ENCODE results near the gene ADAMTS12.

ADAMTS12 gene

GRCh38 chr5:33842456-33842855 is 49.3 kb downstream of the ADAMTS12 start:
- no peak for DNase-seq

- DNase-seq = no peak
Observed at GRCh38 chr5:33841891-33842290, 49.9 kb downstream of the ADAMTS12 start.

- DNase-seq = no peak
Observed at GRCh38 chr5:33840927-33841547, 50.8 kb downstream of the ADAMTS12 start.

DNA sequence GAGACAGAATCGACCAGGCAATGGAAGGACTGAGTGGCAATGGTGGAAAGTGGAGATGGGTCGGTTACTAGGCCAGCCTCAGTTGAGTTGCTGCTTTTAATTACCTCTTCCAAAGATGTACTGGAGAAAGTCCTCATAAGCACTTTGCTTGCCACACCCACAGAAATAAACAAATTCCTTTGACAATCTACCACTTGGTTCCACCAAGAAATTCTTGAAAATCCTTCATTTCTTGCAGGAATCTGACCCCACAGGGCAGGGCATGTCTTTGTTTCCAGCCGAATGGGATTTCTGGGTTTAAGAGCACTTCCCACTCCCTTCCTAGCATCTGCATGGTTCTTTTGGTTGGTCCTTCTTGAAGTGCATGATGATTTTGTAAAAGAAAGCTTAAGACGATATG is 54.5 kb downstream of the ADAMTS12 start:
- no peak for DNase-seq

DNA sequence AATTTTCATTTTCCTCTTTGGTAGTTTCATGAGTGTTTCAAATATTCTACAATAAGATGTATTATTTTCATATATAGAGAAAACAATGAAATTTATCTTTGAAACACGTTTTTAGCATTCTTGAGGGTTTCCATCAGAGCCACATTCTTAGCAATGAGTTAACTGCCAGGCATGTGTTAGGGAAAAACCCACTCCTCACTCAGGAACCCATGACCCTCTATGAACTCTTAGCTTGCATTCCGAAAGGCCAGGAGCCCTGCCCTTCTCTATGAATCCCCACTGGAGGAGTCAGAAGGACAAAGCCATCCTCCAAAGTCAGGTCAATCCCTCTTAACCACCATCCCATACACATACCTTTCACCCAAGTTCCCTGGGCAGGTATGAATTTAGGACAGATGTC is 57.5 kb downstream of the ADAMTS12 start:
- DNase-seq = no peak

- DNase-seq = no peak
Observed at GRCh38 chr5:33833237-33833575, 58.6 kb downstream of the ADAMTS12 start.

DNA sequence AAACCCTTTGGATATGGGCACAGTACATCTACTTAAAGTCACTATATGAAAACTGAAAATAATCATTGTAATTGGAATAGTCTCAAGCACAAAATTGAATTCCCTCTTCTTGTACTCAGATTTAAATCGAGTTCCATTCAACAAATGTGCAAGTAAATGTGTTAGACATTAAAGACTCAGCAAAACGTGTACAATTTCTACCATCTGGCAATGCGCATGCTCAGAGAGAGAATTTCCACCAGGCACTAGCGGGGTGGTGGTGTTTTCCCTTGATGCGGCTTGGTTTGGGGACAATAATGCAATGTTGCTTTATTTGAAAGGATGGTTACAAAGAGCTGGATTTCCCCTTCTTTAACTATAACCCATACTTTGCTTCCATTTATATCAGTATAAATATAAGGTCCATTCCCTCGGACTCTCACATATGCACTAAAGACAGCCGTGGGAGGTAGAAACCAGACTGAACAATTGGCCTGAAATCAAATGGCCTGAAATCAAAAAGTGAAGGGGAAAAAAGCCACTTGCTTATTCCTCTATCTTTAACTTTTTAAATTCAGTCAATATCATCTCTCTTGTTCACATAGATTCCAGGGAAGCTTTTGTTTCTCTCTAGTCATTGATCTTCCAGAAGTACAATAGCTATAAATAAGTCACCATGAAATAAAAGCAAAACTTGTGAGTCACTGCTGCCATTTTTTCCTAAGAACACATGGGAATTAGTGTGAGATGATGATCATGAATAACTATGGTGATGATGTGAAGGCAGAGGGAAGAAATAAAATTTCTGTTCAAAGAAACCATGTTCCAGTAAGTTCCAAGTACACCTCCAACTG is 59.2 kb downstream of the ADAMTS12 start:
- DNase-seq = no peak

DNA sequence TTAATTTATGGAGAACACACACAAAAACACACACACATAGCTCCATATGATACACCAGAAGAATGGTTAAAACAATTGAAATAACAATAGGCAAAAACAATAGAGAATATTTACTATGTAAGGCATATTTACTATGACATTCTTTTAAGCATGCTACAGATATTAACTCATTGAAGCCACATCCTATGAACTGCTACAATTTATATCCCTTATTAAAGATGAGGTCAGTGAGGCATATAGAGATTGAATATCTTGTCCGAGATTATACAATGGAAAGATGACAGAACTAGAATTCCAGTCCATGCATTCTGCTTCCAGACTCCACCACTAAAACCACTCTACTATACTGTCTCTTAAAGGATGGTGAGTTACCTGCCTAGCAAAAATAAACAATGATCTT is 60.7 kb downstream of the ADAMTS12 start:
- DNase-seq = no peak

- no peak for DNase-seq
Observed at GRCh38 chr5:33829430-33829829, 62.4 kb downstream of the ADAMTS12 start.

- DNase-seq = no peak
Observed at GRCh38 chr5:33828626-33829308, 63.0 kb downstream of the ADAMTS12 start.

GRCh38 chr5:33827885-33828284 is 63.9 kb downstream of the ADAMTS12 start:
- DNase-seq = no peak

DNA sequence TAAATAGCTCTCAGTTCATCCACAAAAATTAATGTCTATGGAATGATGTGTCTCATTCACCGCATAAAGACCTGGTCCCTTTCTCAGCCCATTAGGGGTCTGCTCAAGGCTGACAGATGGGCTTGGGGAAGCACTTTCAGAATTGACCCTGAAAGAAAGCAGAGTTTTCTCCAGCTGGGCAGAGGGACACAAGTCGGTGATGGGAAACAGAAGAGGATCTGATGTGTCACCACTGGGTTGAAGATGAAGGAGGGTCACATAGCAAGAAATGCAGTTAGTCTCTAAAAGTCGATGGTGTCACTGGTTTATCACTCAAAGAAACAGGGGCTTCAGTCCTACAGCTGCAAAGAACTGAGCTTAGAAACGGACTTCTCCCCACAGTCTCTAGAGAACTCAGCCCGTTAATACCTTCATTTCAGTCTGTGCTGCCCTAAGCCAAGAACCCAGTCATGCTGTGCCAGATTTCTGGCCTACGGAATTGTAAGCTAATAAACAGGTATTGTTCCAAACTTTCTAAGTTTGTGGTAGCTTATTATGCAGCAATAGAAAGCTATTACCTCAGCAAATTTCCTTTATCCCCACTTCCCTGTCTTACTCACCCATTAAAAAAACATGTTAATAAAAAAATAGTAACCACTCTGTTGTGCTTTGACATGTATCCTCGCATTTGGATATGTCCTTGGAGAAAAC is 64.6 kb downstream of the ADAMTS12 start:
- DNase-seq = no peak

DNA sequence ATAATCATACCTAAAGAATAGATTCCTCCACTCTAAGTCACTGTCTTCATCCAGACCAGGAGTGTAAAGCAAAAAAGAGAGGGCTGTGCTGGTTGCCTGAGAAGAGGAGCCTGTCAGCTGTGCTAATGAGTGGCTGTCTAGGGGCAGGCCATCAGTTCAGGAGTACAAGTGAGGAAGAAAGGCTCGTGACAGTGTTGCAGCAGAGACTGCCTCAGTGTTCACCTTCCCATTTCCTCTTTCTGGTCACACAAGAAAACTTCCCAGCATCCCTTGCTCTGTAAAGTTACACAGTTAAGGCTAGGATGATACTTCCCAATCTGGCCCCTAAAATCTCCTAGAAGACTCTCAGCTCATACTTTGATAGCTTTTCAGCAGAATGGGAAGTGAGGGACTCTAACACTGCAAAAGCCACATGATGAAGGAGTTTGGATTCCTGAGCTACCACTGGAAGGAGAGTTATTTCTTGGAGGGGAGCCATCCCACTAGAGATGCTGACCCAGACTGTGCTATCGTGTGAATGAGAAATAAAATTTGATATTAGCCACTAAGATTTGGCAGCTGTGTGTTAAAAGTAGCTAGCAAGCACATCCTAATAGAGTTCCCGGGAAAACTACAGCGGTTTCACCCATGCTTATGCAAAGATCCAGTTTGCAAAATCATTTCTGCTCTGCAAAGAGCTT is 67.1 kb downstream of the ADAMTS12 start:
- DNase-seq = no peak

DNA sequence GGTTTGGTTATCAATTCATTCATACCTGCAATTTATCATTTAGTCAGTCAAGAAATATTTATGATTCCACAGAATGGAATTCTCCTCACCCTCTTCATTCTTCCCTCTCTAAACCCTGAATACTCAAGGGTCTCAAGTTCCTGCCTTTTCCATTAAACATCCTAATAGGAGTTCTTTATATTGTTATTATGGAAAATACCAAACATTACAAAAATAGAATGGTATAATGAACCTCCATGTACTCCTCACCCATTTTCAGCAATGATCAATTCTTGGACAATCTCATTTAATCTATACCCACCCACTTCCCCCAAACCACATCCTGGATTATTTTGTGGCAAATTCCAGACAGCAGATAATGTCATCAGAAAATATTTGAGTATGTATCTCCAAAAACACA is 74.5 kb downstream of the ADAMTS12 start:
- no peak for DNase-seq

- DNase-seq = no peak
Observed at GRCh38 chr5:33816791-33817190, 75.0 kb downstream of the ADAMTS12 start.

DNA sequence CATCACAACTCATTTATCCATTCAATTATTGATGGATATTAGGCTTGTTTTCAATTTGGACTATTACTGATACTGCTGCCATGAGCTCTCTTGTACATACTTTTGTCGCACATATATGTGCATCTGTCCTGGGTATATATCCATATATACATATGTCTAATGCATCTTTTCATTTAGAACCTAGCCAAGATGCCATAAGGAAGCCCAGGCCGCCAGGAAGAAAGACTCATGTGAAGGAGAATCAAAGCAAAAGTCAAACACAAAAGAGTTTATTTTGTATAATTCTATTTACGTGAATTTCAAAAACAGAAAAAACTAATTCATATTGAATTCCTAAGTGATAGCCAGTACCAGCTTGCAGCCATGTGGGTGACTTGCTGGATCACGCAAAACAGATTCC is 79.0 kb downstream of the ADAMTS12 start:
- no peak for DNase-seq

DNA sequence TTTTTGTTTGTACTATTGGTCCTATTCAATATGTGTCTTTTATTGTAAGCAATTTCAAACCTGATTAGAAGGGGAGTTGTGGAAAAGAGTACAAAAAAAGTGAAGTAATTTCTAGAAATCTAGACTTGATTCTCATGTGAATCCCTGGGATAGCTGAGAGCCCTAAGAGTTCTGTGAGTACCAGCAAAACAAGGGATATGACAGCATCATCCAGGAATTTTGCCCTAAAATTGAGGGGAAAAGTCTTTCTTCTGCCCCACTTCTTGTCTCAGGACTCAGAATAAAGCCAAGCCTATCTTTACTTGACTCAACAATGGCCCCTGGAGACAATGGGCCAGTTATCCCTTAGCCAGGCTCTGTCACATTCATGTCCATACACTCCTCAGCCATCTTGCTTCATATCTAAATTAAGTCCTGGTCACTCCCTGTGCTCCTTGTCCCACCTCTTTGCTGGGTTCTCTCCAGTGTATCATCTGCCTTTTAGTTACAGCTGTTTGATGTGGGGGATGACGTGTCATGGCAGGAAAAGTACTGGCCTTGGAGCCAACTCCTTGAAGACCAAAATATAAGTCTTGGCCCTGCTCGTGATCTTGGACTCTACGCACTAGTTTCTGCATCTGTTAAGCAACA is 81.2 kb downstream of the ADAMTS12 start:
- DNase-seq = no peak

- DNase-seq = no peak
Observed at GRCh38 chr5:33809936-33810335, 81.9 kb downstream of the ADAMTS12 start.

DNA sequence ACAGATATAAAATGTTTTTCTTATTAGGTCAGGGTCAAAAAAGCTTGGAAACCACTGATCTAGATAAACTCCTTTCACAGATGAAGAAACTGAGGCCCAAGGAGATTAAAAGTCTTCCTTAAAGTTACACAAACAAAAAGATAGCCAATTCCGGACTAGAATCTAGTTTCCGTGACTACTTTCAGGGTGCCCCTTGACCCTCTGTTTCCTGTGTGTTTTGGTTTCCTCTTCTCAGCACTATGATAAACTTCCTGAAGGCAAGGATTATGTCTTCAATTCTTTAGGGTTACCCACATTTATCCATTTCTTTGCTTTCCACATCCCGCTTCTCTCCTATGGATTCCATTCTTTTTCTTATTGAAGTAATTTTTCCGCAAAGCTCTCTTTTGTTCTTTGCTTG is 83.1 kb downstream of the ADAMTS12 start:
- DNase-seq = no peak

DNA sequence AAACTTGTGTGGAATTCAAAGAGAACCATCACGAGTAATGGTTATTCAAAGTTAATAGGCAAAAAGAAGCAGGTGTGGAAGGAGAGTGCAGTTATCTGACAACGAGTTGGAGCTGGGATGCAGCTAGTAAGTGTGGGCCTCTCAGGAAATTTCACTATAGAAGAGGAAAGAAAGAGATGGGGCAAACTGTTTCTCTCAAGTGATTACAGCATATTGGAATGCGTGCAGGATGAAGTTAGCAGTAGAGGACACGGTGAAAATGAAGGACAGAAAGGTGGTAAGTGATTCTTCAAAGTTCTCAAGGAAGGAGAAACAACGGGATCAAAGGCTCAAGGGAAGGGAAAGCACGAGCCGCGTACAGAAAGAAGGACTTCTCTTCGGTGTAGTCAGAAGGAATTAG is 84.0 kb downstream of the ADAMTS12 start:
- DNase-seq = no peak

DNA sequence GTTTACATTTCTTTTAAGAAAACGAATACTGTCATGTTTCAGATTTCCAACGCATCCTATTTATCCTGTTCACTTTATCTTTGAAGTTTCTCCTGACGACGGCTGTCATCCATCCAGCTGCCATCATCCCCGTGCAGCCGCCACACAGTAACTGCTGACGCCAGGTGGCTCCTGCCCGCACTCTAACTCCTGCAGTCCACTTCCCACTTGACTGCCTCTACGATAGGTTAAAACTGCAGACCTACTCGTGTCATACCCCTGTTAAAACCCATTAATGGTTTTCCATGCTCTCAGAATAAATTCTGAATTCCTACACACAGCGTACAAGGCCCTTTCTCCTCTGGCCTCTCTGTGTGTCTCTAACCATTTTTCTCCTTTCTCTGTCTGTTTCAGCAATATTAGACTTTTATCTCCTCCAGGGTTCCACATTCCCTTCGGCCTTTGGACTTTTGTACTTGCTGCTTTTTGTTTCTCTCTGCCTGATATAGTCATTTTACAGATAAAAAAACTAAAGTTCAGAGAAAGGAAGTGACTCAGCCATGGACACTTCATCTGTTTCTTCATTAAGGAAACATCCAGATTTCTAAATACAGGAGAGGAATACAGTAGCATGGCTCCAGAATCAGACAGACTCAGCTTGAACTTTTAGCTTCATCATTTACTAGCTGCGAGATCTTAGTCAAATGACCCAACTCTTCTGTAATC is 84.9 kb downstream of the ADAMTS12 start:
- no peak for DNase-seq

DNA sequence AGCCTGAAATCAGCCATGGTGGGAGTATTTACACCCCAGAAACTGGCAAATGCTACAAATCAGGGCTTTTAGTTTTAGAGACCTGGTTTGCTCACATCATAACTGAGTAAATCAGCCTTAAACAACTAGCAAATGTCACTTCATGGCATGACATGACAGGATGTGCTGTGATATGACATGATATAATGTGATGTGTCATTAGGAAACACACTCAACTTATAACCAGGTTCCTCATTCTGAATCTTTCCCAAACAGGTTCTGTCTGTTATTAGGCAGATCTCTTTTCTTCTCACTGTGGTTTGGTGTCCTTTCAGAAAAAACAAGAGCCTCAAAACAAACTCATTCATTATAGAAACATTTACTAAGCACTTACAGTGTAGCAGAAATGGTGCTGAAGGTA is 90.5 kb downstream of the ADAMTS12 start:
- no peak for DNase-seq

Measured in CD4-positive, alpha-beta T cell treated with Interleukin-15 for 1 hour (primary cell).